Lung (tissue), 12 donors: Measurements from ENCODE around the gene NSD1. TPM values are rescaled to one million over a fixed set of nuclear protein-coding genes. Genes with fewer than 3 reads are reported as not detected.

Experiments used
- ATAC-seq: fragments of 200-7000 bp; cut with Tn5 transposase; one replicate; pipeline ENCODE4 v1.9.1; 2020; ENCODE audit warnings: moderate number of reproducible peaks; ENCODE audit not compliant: insufficient read depth, low FRiP score
- DNase-seq, 3 donors: peaks; one replicate each; pipeline ENCODE4 v3.0.0-alpha.2; 2013 to 2017
- H3K27ac ChIP-seq, 2 donors: one replicate each; pipeline ENCODE4 v1.5.1; 2013; ENCODE audit warnings: mild to moderate bottlenecking in 2 of 2, moderate library complexity in 2 of 2, control low read depth in 1 of 2, inconsistent platforms in 1 of 2, low read depth in 1 of 2, low read length in 1 of 2
- H3K27me3 ChIP-seq, 3 donors: one replicate each; pipeline ENCODE4 v1.5.1; 2013; ENCODE audit warnings: low read length in 2 of 3; ENCODE audit not compliant: control insufficient read depth in 3 of 3, insufficient read depth in 3 of 3
- H3K36me3 ChIP-seq, 4 donors: one replicate each; pipeline ENCODE4 v1.5.1; 2013; ENCODE audit warnings: low read length in 4 of 4, mild to moderate bottlenecking in 1 of 4, moderate library complexity in 1 of 4; ENCODE audit not compliant: control insufficient read depth in 4 of 4, insufficient read depth in 4 of 4
- H3K4me1 ChIP-seq, 5 donors: one replicate each; pipeline ENCODE4 v1.5.1; 2013; ENCODE audit warnings: low read length in 5 of 5, mild to moderate bottlenecking in 2 of 5, moderate library complexity in 1 of 5; ENCODE audit not compliant: control insufficient read depth in 5 of 5, insufficient read depth in 5 of 5
- H3K4me3 ChIP-seq: one replicate; pipeline ENCODE4 v1.5.1; 2013; ENCODE audit warnings: mild to moderate bottlenecking, control low read depth, moderate library complexity
- H3K9ac ChIP-seq, 2 donors: one replicate each; pipeline ENCODE4 v1.5.1; 2013; ENCODE audit warnings: low read length in 2 of 2, control low read depth in 1 of 2; ENCODE audit not compliant: insufficient read depth in 1 of 2
- H3K9me3 ChIP-seq, 4 donors: one replicate each; pipeline ENCODE4 v1.5.1; 2013; ENCODE audit warnings: low read length in 3 of 4, mild to moderate bottlenecking in 1 of 4, moderate library complexity in 1 of 4; ENCODE audit not compliant: control insufficient read depth in 4 of 4, insufficient read depth in 3 of 4
- whole genome bisulfite sequencing, 2 donors: extraction: QIAGEN DNeasy Blood & Tissue Kit; methylation state at CpG; one replicate each; pipeline ENCODE4 v1.1.7; 2013; 5-methylcytosine and 5-hydroxymethylcytosine counted together
- polyA plus RNA-seq, 2 donors: library from polyadenylated mRNA; stranded (reverse); fragments of 200-250 nt; gene quantifications; one replicate each; pipeline ENCODE4 v1.2.1, GENCODE V29; 2013
- total RNA-seq, 2 donors: library from RNA; depleted of rRNA in 1 of 2; stranded (reverse); fragments of >200 nt in 1 of 2; gene quantifications; one replicate each; pipeline ENCODE4 v1.2.1, GENCODE V29; 2014 to 2021
- TF ChIP-seq, protein P1 (sequence below): IDR thresholded peaks from 2 replicates; pipeline ENCODE4 v1.5.1; 2012; ENCODE audit warnings: mild to moderate bottlenecking; ENCODE audit errors: control extremely low read depth, extremely low read depth
- donor health status: control.
- donor health status: control.
- donor health status: Bipolar disorder and iron deficiency.
- donor health status: healthy.
- donor health status: DM: yes; HTN: yes; CAD: no.

The NSD1 gene
- total and polyA plus RNA-seq, 4 donors: 8.0 to 81.7 (median 43.2) TPM

DNA sequence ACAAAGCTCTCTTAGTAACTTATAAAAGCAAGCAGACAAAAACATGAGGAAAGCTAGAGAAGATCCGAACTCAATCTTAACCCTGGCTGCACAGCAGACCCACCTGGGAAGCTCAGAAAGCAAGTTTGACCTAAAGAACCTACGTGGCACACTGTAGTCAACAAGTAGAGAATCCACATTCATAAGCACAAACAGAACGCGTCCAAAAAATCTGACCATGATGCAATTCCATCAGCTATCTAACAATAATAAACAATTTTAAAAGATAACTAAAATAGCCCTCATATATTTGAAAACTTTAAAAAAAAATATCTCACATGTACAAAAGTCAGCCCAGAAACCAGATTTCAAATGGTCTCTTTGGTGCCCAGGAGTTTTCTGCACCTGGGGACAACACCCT, 213.2 kb downstream of the NSD1 start:
- Histone ChIP-seq H3K4me3 (no peak overlapping the region), H3K27ac (no peak overlapping the region), H3K9ac (no peak overlapping the region), H3K4me1 (peaks cover 4 to 14% (median 11%) of the 10 kb centered on the region in 5 donors), H3K36me3 (peaks cover 3 to 22% (median 9%) of the 10 kb centered on the region in 4 donors), H3K27me3 (no peaks in the 10 kb centered on the region), H3K9me3 (no peaks in the 10 kb centered on the region)
- WGBS, 2 donors: 81 to 85% methylated on average over 4 of the region's 4 CpGs
- DNase-seq: no peak
- no peak for ATAC-seq
- TF ChIP-seq, protein P1, sequence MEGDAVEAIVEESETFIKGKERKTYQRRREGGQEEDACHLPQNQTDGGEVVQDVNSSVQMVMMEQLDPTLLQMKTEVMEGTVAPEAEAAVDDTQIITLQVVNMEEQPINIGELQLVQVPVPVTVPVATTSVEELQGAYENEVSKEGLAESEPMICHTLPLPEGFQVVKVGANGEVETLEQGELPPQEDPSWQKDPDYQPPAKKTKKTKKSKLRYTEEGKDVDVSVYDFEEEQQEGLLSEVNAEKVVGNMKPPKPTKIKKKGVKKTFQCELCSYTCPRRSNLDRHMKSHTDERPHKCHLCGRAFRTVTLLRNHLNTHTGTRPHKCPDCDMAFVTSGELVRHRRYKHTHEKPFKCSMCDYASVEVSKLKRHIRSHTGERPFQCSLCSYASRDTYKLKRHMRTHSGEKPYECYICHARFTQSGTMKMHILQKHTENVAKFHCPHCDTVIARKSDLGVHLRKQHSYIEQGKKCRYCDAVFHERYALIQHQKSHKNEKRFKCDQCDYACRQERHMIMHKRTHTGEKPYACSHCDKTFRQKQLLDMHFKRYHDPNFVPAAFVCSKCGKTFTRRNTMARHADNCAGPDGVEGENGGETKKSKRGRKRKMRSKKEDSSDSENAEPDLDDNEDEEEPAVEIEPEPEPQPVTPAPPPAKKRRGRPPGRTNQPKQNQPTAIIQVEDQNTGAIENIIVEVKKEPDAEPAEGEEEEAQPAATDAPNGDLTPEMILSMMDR: no peak

- Histone ChIP-seq H3K36me3 (peaks cover 3 to 22% (median 9%) of the 10 kb centered on the region in 4 donors), H3K9me3 (no peaks in the 10 kb centered on the region), H3K27ac (no peak overlapping the region), H3K27me3 (no peaks in the 10 kb centered on the region), H3K4me1 (peaks cover 4 to 18% (median 11%) of the 10 kb centered on the region in 5 donors), H3K9ac (no peak overlapping the region), H3K4me3 (no peak overlapping the region)
- DNase-seq: no peak
- WGBS, 2 donors: 87 to 94% methylated on average over 4 of the region's 4 CpGs
- ATAC-seq: no peak
- TF ChIP-seq, protein P1: no peak
These were observed 214.1 kb downstream of the NSD1 start for GRCh38 chr5:177347699-177348098.

DNA sequence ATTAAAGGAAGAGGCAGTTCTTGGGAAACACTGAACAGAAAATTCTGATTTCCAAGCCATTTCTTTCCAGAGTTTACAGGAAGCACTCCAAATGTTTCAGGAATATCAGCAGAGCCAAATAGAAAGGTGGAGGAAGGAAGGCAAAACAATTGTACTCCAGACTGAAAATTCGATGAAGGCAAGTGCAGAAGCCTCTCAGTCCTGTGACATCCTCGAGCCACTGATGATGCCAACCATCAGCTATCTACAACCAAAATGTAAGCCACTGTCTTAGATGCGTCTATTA, 215.7 kb downstream of the NSD1 start:
- no peak for ATAC-seq
- DNase-seq: no peak
- WGBS, 2 donors: 60 to 80% methylated on average over 3 of the region's 3 CpGs
- H3K9me3 ChIP-seq: no peaks in the 10 kb centered on the region
- peaks cover 0 to 18% (median 4%) of the 10 kb centered on the region in 4 donors for H3K36me3 ChIP-seq
- no peaks in the 10 kb centered on the region for H3K27me3 ChIP-seq
- TF ChIP-seq, protein P1: no peak
- H3K4me1 ChIP-seq: peaks cover 4 to 18% (median 11%) of the 10 kb centered on the region in 5 donors
- H3K9ac ChIP-seq: no peak overlapping the region
- no peak overlapping the region for H3K27ac ChIP-seq
- H3K4me3 ChIP-seq: no peak overlapping the region

DNA sequence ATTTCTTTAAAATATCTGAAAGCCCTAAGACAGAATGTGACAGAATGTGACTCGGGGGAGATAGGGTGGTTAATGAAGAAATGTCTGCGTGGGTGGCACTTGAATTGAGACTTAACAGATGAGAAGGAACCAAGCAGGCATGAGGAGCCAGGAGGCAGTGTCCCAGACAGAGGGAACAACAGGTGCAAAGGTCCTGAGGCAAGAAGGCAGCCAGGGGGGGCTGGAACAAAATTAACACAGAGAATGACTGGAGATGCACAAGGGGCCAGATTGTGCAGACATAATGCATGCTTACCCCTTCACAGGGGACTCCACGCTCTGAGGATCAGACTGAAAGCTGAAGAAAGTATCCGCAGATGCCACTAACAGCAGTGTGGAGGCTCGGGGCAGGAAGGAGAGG, 216.2 kb downstream of the NSD1 start:
- no peak overlapping the region for H3K27ac ChIP-seq
- TF ChIP-seq, protein P1: no peak
- H3K9me3 ChIP-seq: no peaks in the 10 kb centered on the region
- H3K4me1 ChIP-seq: peaks cover 4 to 18% (median 11%) of the 10 kb centered on the region in 5 donors
- no peak overlapping the region for H3K4me3 ChIP-seq
- WGBS, 2 donors: 87 to 93% methylated on average over 5 of the region's 5 CpGs
- ATAC-seq (no peak), DNase-seq (no peak)
- no peak overlapping the region for H3K9ac ChIP-seq
- peaks cover 0 to 18% (median 4%) of the 10 kb centered on the region in 4 donors for H3K36me3 ChIP-seq
- no peaks in the 10 kb centered on the region for H3K27me3 ChIP-seq
